Adipocyte (in vitro differentiated cells): Measurements from ENCODE around the gene P4HA2.

Source experiments
- DNase-seq: peaks from one replicate; pipeline ENCODE4 v3.0.0-alpha.2; 2015; ENCODE audit warnings: low read depth
- H3K27me3 ChIP-seq: replicated peaks from 2 replicates; pipeline ENCODE4 v1.7.0; 2013; ENCODE audit warnings: mild to moderate bottlenecking, low read length, moderate library complexity; ENCODE audit not compliant: control insufficient read depth, insufficient read depth
- H3K36me3 ChIP-seq: 2 replicates; pipeline ENCODE4 v1.7.0; 2013; ENCODE audit warnings: low read length, mild to moderate bottlenecking, moderate library complexity; ENCODE audit not compliant: control insufficient read depth, insufficient read depth, severe bottlenecking
- H3K4me1 ChIP-seq: 2 replicates; pipeline ENCODE4 v1.7.0; 2013; ENCODE audit warnings: mild to moderate bottlenecking, low read length, moderate library complexity; ENCODE audit not compliant: control insufficient read depth, insufficient read depth
- H3K4me3 ChIP-seq: 2 replicates; pipeline ENCODE4 v1.7.0; 2013; ENCODE audit warnings: mild to moderate bottlenecking, low read length, moderate library complexity
- H3K9ac ChIP-seq: 2 replicates; pipeline ENCODE4 v1.7.0; 2013; ENCODE audit warnings: mild to moderate bottlenecking, low read length, moderate library complexity
- H3K9me3 ChIP-seq: 2 replicates; pipeline ENCODE4 v1.7.0; 2013; ENCODE audit warnings: mild to moderate bottlenecking, low read length, moderate library complexity; ENCODE audit not compliant: control insufficient read depth

Gene P4HA2

DNA sequence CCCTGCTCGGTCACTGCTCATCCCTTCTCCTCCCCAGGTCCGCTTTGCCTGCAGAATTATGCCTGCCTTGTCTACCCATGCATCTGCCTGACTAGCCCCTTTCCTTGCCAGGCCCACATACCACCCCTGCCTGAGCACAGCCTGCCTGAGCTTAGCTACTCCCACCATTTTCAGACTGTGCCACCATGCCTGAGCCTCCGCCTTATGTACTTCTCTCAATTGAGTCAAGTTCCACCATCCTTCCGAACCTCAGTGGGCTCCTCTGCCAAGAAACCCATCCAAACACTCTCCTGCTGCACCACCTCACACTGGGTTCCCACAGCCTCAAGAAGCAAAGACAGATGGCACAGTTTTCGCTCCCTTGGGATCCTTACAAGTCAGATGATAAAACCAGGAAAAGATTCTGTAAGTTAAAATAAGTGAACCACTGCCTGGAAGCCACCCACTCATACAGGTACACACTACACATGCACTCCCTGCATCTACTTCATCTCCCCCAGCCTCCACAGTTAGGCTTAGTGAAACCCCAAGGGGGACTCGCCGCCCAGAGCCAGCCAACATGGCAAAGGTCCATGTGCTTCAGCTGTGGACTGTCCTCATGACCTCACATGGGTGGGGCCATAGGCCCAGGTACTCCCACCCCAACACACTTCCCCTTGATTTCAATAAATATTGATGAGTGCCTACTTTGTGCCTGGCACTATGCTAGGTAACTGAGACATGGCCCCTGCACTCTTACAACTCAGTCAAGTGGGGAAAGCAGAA lies 23.1 kb downstream of the P4HA2 start:
- peaks cover 17% of the 10 kb centered on the region for H3K4me1 ChIP-seq
- H3K36me3 ChIP-seq, result peaks cover 43% of the 10 kb centered on the region
- H3K9me3 ChIP-seq, result no peaks in the 10 kb centered on the region
- no peak for DNase-seq
- H3K9ac ChIP-seq, result no peak overlapping the region
- no peak overlapping the region for H3K4me3 ChIP-seq
- no peaks in the 10 kb centered on the region for H3K27me3 ChIP-seq

DNA sequence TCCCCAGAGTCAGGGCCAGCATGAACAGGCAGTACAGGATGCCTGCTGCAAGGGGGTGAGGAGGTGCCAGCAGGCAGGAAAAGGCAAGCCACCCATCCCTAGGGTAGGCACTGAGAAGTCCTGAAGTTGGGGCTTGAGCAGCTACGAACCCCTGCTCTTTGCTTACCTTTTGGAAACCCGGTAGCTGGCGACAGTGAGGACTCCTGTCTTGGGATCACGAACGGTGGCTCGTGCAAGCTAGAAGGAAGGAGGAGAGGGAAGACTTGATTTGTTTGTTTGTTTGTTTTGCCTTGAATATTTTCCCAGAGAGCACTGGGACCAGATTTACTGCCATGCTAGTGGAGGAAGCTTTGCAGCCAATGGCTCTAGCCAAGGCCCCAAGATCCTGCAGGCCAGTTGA lies 23.7 kb downstream of the P4HA2 start:
- H3K4me1 ChIP-seq, result peaks cover 17% of the 10 kb centered on the region
- no peaks in the 10 kb centered on the region for H3K27me3 ChIP-seq
- H3K9ac ChIP-seq, result no peak overlapping the region
- H3K9me3 ChIP-seq, result no peaks in the 10 kb centered on the region
- H3K36me3 ChIP-seq, result peaks cover 44% of the 10 kb centered on the region
- H3K4me3 ChIP-seq, result no peak overlapping the region
- DNase-seq, result no peak

- Histone ChIP-seq H3K9me3 (no peaks in the 10 kb centered on the region), H3K27me3 (no peaks in the 10 kb centered on the region), H3K9ac (no peak overlapping the region), H3K4me1 (peaks cover 17% of the 10 kb centered on the region), H3K4me3 (no peak overlapping the region), H3K36me3 (peaks cover 45% of the 10 kb centered on the region)
- DNase-seq, result peak; percentile 47
Measured at GRCh38 chr5:132203464-132203818, 24.2 kb downstream of the P4HA2 start.

- Histone ChIP-seq H3K27me3 (no peaks in the 10 kb centered on the region), H3K36me3 (peaks cover 50% of the 10 kb centered on the region), H3K9me3 (no peaks in the 10 kb centered on the region), H3K9ac (no peak overlapping the region), H3K4me3 (no peak overlapping the region), H3K4me1 (peaks cover 17% of the 10 kb centered on the region)
- DNase-seq, result no peak
Measured at GRCh38 chr5:132202711-132203463, 24.8 kb downstream of the P4HA2 start.

DNA sequence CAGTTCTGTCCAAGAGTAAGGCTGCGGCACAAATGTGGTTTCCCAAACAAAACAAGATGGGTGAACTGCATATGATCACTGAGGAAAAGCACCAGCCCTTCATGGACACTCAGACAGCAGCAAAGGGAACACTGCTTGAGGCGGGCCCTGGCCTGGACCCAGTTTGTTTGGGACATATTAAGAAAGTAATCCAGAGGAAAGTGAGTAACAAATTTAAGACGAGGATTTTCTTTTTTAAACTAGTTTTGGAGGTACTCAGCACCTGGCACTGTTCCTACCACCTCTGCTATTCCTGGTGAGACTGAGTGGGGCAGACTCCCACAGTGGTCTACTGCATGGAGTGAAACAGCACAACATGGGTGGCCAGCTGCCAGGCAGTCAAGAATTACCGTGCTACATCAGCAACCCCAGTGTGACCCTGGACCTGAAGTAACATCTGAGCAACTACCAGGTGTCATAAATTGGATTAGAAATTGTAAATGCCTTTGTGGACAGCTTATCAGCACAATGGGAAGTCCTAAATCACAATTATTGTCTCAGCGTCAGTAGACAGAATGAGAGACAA lies 28.5 kb downstream of the P4HA2 start:
- Histone ChIP-seq H3K9ac (no peak overlapping the region), H3K9me3 (no peaks in the 10 kb centered on the region), H3K4me1 (peaks cover 17% of the 10 kb centered on the region), H3K36me3 (peaks cover 52% of the 10 kb centered on the region), H3K4me3 (no peak overlapping the region), H3K27me3 (no peaks in the 10 kb centered on the region)
- no peak for DNase-seq

DNA sequence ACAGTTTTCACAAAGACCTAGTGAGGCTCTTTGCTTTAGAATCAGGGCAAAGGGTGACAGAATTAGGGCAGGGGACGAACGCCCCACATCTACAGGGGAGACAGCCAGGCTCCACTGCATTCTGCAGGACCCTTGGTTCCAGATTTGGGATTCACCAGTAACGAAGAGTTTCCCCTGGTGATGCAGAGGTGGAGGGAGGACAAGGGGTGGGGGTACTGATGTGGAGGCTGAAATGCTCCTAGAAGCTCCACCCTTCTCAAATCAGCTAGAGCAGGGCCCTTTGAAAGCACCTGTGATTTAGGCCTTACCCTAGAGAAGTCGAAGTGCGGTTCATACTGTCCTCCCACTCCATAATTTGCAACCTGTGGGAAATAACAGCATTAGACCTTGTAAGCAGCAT lies 29.1 kb downstream of the P4HA2 start:
- Histone ChIP-seq H3K4me1 (peaks cover 11% of the 10 kb centered on the region), H3K27me3 (no peaks in the 10 kb centered on the region), H3K4me3 (no peak overlapping the region), H3K9me3 (no peaks in the 10 kb centered on the region), H3K36me3 (peaks cover 55% of the 10 kb centered on the region), H3K9ac (no peak overlapping the region)
- no peak for DNase-seq

- peaks cover 62% of the 10 kb centered on the region for H3K36me3 ChIP-seq
- no peaks in the 10 kb centered on the region for H3K9me3 ChIP-seq
- no peak overlapping the region for H3K4me3 ChIP-seq
- H3K4me1 ChIP-seq, result no peaks in the 10 kb centered on the region
- no peak overlapping the region for H3K9ac ChIP-seq
- H3K27me3 ChIP-seq, result no peaks in the 10 kb centered on the region
- DNase-seq, result no peak
Measured at GRCh38 chr5:132195727-132196126, 31.9 kb downstream of the P4HA2 start.

DNA sequence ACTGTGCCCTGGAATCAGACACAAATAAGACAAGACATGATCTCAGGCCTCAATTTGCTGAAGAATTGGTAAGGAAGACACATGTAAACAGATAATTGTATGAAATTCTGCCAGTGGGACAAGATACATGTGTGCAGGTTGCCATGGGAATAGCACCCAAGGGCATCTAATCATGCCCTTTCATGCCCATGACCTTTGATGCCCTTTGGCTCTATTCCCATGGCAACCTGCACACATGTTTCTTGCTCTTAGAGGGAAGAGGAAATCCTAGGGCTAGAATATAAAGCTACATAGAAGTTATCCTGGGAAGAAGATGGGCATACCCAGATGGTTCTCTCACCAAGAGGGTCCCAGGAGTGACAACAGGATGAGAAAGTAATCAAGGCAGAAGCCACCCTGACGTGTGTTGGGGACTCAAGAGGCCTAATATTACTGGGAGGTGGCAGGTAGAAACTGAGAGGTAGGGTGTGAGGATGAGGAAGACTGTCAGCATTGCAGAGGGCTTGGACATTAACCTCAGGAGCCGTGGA lies 34.4 kb downstream of the P4HA2 start:
- H3K9me3 ChIP-seq, result no peaks in the 10 kb centered on the region
- H3K9ac ChIP-seq, result no peak overlapping the region
- no peak for DNase-seq
- peaks cover 43% of the 10 kb centered on the region for H3K36me3 ChIP-seq
- H3K4me1 ChIP-seq, result no peaks in the 10 kb centered on the region
- H3K4me3 ChIP-seq, result no peak overlapping the region
- no peaks in the 10 kb centered on the region for H3K27me3 ChIP-seq

DNA sequence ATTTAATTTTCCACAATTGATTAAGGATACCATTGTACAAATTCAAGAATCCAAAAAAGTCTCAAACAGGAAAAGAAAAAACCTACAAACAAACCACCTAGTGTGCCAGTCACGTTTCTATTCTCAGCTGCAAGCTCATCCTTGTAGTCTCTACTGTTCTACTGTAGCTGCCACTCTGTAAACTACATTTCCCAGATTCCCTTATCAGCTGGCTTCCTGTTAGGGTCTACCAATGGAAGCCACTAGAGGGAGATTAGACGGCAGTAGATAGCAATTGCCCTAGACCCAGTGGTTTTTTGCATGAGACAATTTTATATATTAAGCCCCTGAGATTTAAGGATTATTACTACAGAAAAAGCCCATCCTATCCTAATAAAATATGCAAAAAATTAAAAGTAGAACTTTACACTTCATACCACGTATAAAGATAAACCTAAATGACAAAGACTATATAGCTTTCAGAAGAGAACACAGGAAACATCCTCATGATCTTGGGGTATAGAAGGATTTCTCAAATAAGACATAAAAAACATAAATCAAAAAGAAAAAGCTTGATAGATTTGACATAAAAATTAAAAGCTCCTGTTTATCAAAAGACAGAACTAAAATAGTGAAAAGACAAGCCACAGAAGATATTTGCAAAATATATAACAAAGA lies 37.4 kb downstream of the P4HA2 start:
- DNase-seq, result peak; percentile 78
- no peak overlapping the region for H3K4me3 ChIP-seq

GRCh38 chr5:132184588-132184987 lies 43.1 kb downstream of the P4HA2 start:
- H3K9me3 ChIP-seq, result no peaks in the 10 kb centered on the region
- peaks cover 12% of the 10 kb centered on the region for H3K4me1 ChIP-seq
- H3K4me3 ChIP-seq, result no peak overlapping the region
- no peak overlapping the region for H3K9ac ChIP-seq
- H3K27me3 ChIP-seq, result no peaks in the 10 kb centered on the region
- no peaks in the 10 kb centered on the region for H3K36me3 ChIP-seq
- no peak for DNase-seq

More for the DNA sequence above, 37.4 kb downstream of the P4HA2 start:
- Histone ChIP-seq H3K4me1 (no peaks in the 10 kb centered on the region), H3K36me3 (peaks cover 33% of the 10 kb centered on the region), H3K27me3 (no peaks in the 10 kb centered on the region), H3K9me3 (no peaks in the 10 kb centered on the region), H3K9ac (no peak overlapping the region)

DNA sequence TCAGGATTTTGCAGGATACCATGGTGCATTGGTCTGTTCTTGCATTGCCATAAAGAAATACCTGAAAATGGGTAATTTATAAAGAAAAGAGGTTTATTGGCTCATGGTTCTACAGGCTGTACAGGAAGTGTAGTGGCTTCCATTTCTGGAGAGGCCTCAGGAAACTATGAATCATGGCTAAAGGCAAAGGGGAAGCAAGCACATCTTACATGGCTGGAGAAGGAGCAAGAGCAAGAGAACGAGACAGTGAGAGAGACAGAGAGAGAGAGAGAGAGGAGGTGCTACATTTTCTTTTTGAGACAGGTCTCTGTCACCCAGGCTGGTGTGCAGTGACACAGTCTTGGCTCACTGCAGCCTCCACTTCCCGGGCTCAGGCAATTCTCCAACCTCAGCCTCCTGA lies 43.9 kb downstream of the P4HA2 start:
- Histone ChIP-seq H3K4me3 (no peak overlapping the region), H3K36me3 (no peaks in the 10 kb centered on the region), H3K27me3 (no peaks in the 10 kb centered on the region), H3K9me3 (no peaks in the 10 kb centered on the region), H3K9ac (no peak overlapping the region), H3K4me1 (peaks cover 12% of the 10 kb centered on the region)
- DNase-seq, result peak; percentile 18
